Measurements from ENCODE around the gene PHF10.

Gene PHF10

DNA sequence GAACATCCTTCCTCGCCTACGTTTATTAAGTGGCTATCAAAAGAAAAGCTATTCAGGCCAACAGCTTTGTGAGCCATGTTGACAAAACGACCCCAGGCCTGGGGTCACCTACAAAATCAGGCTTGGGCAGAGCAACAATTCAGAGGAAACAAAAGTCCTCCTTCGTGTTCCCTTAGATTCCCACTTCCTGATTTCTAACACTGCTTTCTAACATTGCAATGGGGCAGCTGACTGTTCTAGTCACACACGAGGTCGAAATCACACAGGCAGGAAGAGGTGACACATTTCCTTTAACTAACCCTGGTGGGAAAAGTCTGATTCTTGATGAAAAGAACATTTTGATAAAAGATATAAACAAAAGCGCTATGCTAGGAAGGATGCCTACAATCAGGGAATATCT is 54.4 kb downstream of the PHF10 start:
- no peak for FAIRE-seq

DNA sequence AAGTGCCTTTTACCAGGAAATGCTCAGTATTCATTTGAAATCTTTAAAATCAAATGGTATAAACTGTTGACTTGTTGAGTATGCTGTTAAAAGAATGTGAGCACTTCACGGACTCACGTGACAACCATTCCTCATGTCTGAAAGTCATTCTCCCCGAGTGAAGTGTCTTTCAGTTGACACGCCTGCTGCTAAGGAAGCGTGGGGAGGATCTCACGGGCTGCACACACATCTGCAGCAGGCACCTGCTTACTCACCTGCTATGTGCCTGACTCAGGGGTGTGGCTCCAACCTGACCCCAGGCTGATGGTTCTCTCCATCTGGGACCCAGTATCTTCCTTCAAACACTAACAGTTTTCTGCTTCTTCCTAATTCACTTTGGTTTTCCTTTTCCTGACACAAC is 55.2 kb downstream of the PHF10 start:
- FAIRE-seq, result no peak

DNA sequence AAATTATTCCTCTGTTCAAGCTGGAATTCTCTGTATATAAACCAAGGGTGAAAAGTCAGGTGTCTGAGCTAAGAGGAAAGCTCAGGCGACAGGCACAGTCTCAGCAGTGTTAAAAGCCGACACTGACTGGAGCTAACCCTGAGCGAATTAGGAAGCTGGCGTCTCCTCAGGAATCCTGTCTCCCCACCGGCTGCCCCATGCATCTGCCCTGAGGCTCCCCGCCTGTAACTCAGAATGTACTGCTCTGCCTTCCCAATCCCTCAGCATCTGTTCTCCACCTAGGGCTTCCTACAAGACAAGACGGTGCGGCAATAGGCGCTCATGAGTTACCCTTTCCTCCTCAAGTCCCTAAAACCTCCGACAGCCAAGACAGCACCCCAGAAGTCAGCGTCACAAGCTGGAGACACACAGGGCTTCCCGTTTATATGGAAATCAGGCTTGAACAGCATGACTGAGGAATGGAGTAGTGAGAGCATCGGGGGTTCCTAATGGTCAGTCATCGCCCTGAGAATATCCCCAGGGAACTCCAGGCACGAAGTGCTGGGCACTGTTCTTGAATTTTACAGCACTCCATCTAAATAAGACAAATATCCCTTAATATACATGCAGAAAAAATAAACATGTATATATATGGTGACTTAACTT is 56.0 kb downstream of the PHF10 start:
- no peak for FAIRE-seq

DNA sequence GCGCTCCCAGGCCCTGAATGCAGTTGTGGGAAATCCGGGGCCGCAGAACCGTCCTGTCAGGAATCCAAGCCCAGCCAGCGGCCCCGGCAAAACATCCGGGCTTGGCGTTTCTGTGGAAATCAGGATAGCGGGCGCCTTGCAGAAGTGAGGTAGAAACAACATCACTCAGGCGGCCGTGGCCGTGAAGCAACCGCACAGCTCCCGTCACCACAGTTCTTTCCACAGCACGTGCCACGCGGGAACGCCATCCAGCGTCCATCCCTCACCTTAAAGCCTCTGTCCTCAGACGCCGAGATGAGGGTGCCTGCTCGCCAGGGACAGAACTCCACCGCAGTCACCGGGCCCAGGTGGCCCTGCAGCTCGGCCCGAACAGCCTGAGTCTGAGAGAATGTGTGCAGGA is 56.6 kb downstream of the PHF10 start:
- FAIRE-seq, result no peak

DNA sequence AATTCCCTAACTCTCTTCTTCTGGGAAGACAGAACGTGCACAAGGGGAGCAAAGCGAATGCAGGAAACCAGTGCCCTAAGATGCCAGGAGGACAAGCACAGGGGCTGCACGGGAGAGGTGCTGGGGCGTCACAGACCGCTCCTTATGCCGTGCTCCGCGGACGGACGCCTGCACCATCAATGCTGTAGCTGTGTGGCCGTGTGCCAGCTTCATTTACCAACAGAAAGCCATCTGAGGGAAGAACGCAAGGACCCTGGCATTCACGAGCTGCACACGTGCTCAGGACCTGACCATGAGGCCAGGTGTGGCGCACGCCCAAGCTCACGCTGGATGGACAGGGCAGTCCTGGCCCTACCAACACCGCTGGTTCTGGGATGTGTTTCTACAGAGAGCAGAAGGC is 57.9 kb downstream of the PHF10 start:
- no peak for FAIRE-seq

DNA sequence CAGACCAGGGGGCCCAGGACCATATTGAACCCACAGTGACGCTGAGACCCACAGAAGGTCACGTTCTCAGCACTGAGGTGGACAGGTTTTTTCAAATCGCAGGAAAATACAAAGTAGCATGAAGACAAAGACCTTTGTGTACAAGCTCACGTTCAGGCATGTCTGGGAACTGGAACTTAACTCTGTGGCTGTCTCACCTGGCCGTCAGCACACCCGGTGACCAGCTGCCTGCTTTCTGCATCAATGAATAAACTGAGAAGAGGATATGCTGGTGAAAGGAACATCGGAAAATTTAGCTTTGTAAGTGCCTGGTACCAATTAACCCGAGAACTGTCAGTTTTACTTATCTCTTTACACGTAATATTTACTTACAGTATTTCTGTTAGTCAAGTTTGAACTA is 59.0 kb downstream of the PHF10 start:
- FAIRE-seq, result no peak

DNA sequence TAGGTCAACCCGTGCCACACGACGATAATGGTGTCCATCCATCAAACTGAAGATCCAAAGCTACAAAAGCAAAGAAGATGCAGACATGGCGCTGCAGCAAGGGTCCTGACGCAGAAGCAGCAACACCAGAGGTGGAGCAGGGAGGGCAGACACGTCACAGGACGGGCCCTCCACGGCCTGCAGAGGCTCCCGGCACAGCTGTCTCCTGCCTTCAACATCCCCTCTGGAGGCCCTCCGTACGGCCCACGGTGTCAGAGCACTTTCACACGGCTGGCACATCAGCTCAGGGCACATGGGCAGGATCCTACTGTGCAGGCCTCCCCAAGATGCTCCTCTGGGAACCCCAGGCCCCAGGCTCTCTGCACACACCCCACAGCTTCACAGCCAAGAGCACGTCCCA is 60.1 kb downstream of the PHF10 start:
- FAIRE-seq, result no peak

DNA sequence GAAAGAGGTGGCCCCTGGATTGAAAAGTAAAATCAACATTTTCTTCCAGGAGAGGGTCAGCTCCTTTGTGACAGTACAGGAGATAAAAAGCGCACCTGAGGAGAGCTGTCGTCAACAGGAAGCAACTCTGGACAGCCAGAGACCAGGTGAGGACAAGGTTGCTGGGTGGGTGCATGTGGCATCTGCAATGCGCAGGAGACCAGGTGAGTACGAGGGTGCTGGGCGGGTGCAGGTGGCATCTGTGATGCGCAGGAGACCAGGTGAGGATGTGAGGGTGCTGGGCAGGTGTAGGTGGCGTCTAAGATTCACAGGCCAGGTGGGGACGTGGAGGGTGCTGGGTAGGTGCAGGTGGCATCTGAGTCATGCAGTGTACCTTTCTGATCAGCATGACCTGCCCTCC is 60.8 kb downstream of the PHF10 start:
- no peak for FAIRE-seq

DNA sequence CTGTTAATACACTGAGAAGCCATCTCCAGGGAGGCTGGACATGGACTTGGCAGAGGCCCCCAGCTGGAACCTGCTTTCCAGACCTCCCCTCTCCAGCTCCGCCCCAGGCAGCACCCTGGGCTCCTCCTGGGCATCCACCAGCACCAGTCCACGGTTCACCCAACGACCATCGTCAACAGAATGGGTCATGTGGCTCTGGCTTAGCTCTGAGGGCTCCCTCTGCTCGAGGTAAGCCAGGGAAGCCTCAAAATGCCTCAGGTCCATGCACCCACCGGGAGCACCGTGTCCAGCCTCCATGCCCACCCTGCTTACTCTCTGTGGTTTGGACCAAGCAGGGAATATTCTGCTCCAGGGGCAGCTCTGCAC is 62.9 kb downstream of the PHF10 start:
- no peak for FAIRE-seq

DNA sequence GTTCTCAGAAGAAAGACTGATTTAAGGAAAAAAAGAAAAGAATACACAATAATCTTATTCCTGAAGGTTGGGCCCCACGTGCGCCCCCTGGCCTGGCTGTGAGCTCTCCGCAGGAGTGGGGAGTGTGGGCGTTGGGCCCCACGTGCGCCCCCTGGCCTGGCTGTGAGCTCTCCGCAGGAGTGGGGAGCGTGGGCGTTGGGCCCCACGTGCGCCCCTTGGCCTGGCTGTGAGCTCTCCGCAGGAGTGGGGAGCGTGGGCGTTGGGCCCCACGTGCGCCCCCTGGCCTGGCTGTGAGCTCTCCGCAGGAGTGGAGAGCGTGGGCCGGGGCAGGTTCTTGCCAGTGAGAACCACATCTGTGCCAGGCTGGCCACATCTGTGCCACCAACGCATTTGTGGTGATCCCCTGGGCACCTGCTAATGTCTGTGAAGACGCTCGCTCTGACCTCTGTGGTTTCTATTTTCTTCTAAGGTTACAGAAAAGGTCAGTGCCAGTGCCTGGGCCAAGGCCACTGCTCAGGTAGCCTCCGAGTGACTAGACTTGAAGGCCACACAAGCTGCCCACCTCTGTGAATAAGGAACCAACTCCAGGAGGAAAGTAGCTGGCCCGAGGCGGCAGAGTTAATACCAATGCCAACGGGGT is 63.4 kb downstream of the PHF10 start:
- FAIRE-seq, result no peak

DNA sequence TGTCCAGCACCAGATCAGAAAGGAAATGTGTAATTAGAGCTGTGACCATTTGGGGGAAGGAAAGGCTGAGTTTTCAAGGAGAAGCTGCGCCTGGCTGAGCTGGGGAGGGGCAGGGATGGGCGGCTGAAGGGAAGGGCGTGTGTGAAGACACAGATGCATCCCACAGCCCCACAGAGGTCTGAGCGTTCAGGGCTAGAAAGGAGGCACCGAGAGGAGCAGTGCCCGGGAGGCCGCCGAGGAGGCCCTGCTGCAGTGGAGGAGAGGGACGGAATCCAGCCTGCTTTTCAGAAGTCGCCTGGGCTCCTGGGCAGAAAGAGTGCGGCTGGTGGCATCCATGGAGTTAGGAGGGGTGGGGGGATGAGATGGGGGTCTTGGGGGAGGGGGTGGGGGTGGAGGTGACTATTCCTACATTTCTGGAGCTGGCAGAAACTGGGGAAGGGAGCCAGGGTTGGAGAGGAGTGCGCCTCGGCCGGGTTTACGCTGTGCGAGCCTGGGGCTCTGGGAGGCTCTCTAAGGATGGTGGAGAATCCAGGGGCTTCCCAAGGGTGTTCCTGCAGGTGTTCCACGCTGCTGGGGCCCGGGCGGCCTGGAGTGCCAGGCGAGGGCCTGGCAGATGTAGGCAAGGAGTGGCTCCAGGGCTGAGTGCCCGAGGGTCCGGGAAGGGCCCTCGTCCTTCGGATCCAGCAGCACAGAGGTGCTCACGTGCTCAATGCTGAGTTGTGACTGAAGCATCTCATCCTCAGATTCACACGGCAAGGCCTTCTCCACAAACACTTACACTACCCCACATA is 64.3 kb downstream of the PHF10 start:
- FAIRE-seq, result no peak

DNA sequence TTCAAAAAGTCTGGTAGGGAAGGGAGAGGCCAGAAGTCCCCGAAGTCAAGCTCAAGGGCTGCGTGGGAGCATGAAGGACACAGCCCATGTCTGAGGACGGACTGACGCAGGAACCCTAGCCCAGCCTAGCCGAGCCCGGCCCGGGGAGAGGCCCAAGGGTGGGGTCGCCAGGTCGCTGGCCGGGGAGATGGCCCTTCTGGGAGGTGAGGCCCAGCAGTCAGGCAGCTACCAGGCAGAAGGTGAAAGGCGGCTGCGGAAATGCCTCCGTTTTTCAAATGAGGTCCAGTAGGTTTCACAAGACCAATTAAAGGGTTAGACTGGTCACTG is 67.1 kb downstream of the PHF10 start:
- FAIRE-seq, result no peak

DNA sequence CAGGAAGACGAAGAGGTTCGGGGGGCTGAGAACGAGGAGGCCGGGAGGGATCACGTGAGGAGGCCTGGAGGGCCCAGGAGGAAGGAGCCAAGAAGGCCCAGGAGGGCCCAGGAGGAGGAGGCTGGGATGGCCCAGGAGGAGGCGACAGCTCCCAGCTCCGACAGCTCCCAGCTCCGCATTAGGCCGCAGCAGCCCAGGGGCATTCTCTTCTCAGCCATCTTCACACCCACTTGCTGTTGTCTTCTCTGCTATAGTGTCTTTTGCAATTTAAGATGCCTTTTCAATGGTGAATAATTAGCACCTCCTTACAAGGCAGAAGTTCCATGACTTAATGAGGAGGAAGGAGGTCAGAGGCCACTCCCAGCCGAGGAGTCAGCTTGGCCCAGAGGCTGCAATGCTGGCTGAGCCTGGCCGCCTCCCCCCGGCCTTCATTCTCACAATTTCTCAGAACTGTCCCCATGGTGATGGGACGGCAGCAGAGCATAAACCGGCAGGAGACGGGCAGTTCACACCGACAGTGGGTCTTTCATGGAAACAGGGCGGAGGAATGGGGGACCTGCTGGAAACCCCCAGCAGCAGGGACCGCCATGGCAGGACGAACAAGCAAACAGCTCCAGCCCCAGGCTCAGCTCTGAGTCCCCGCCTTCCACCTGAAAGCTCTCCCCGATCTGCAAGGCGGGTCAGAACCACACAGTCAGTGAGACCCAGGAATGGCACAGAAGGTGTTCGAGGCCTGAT is 67.6 kb downstream of the PHF10 start:
- no peak for FAIRE-seq

DNA sequence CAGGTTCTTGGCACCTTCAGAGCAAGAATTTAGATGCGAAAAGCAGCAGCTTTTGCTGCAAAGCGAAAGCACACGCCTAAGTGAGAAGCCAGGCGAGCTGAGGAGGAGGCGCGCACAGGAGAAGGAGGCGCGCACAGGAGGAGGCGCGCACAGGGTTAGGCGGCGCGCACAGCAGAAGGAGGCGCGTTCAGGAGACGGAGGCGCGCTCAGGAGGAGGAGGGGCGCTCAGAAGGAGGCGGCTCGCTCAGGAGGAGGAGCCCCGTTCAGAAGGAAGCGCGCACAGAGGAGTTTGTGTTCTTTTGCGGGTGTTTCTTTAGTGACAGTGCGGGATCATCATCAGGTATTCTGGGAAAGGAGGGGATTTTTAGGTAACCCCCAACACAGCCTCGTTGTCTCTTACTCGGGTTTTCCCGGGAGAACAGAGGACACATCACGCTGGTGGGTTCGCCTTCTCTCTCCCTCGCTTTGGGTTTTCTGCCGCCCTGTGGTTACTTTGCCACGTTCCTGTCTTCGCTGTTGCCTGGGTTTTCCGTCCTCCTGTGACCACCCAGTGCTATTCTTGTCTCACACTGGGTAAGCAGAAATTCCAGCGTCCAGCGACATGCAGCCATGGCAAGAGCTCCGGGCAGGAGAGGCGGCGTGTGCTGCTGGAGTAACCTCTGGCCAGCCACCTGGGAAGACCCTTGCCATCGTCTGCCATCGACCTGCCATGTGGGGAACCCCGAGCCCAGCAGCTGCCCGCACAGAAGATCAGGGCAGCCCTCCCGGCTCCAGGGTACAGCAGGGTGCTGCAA is 69.5 kb downstream of the PHF10 start:
- no peak for FAIRE-seq

Measured in colon (tissue), 2 donors.